ENCODE data around the gene SYNGAP1.
A peak's percentile ranks its signal among the peaks of the same experiment; 100 is the strongest.

Gene SYNGAP1

GRCh38 chr6:33417128-33417902 lies 2.5 kb upstream of the SYNGAP1 start:
- in situ Hi-C loops (cut with MboI; ENCODE audit: low pct_unique_long_range_greater_than_20kb, low sequenced_read_pairs, unreplicated experiment): no loop called here
- no peak for TF ChIP-seq CTCF (IDR thresholded peaks at IDR 0.05; ENCODE audit: extremely low read depth, insufficient read depth, missing control alignments)
- no peak for DNase-seq (ENCODE audit: low spot score)

DNA sequence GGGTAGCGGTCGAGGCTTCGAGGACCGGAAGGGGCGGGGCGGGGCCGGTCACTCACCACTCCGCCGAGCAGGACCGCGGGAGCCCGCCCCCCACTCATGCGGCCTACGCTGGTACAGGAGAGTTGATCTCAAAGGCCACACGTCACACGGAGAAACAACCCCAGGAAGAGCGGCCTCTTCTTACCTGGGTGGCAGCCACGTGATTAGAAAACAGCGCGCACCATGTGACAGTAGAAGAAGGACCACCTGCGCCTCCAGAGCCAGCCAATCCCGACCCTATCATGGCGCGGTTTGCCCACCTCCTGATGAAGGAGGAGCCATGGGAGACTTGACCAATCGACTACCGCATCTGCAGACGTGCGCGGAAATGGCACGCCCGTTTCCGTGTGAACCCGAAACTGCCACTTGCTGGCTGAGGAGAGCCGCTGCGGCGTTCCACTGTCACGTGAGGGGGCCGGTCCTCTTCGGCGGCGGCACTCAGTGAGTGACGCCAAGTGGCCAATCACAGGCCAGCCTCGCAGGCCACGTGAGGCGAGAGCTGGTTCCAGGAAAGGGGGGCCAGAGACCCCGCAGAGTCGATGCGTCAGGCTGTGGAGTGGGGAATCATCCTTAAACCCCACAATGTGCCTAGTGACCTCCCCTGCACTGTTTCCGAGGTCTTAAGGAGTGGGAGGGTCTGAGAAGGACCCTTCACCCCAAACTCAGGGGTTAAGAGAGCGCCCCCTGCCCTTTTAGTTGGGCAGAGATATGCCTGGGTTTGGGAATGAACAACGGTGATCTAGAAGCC lies 1.8 kb upstream of the SYNGAP1 start, which contains the start of gene CUTA:
Gene CUTA (minus strand): TSS at position 205 of the 787 bp plus-strand sequence. CDS start 107 bp downstream, at position 98.
- TF ChIP-seq CTCF (IDR thresholded peaks at IDR 0.05; ENCODE audit: extremely low read depth, insufficient read depth, missing control alignments): peak; percentile 40
- in situ Hi-C loops (cut with MboI; ENCODE audit: low pct_unique_long_range_greater_than_20kb, low sequenced_read_pairs, unreplicated experiment): no loop called here
- DNase-seq (ENCODE audit: low spot score): peak; percentile 95

DNA sequence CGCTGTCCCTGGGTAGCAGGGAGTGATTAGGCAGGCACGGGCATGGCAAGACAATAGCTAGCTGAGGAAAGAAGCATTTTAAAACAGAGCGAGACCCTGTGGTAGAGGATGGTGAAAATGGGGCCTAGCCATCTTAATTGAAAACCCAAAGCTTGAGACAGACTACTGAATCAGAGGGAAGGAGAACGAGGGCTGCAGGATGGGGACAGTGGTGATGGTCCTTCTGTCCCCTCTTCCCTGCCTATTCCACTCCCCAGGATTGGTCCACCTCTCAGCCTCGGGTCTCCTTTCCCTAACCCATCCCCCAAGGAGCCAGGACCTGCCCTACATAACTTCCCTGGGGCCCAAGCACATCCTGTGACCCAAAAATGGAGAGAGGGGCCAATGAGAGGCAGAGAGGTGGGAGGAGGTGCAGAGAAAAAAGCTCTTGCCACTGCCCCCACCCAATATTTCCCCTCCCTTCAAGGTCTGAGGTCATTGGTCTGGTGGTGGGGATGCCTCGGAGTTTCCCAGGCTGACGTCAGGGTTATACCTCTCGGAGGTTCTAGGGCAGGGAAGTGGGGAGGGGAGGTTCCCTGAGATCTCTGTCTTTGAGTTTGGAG lies 1.1 kb upstream of the SYNGAP1 start:
- DNase-seq (ENCODE audit: low spot score): peak; percentile 45
- in situ Hi-C loops (cut with MboI; ENCODE audit: low pct_unique_long_range_greater_than_20kb, low sequenced_read_pairs, unreplicated experiment): no loop called here
- TF ChIP-seq CTCF (IDR thresholded peaks at IDR 0.05; ENCODE audit: extremely low read depth, insufficient read depth, missing control alignments): no peak

DNA sequence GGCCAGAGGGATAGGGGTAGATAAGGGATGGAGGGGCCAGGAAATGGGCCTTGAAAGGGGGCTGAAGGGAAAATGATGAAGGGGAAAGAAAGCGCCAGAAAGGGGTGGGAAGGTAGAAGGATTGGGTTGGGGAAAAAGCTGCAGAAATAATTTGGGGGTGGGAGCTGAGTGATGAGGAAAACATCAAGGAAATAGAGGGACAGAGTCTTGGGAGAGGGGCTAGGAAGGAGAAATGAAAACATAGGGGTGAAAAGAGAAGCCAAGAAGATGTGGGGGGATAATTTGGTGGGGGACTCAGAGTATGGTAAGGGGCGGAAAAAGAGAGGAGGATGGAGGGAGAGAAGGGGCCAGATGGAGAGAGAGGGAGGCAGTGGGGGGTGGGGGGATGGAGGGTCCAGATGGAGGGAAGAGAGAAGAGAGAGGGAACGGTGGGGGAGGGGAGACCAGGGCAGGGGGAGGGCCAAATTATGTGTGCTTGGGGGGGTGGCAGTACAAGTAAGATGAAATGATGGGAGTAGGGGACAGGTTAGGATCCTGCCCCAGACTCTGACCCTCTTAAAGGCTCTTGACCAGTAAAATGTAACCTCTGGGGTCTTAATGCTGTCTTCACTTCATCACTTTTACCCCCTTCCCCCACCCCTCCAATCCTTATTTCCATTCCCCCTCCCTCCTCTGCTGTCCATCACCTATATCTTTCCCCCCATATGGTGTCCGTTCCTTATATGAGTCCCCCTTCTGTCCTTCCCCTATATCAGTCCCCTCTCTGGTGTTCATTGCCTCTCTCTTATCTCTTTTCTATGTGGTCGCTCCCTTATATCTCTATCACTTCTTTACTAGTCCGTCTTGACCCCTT lies 852 bp downstream of the SYNGAP1 start:
- no peak for DNase-seq (ENCODE audit: low spot score)
- TF ChIP-seq CTCF (IDR thresholded peaks at IDR 0.05; ENCODE audit: extremely low read depth, insufficient read depth, missing control alignments): no peak
- in situ Hi-C loops (cut with MboI; ENCODE audit: low pct_unique_long_range_greater_than_20kb, low sequenced_read_pairs, unreplicated experiment): no loop called here

DNA sequence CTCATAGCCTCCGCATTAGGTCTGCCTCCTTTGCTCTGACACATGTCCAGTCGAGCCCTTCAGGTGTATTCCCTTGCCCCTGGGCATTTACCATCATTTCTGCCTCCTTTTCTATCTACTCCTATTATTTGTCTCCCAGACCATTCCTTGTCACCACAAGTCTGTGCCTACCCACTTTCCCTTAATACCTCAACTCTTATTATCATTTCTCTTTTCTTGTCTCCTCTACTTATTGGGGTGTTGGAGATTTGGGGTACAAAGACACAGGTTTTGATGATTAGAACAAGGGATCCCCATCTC lies 1.4 kb downstream of the SYNGAP1 start:
- TF ChIP-seq CTCF (IDR thresholded peaks at IDR 0.05; ENCODE audit: extremely low read depth, insufficient read depth, missing control alignments): no peak

GRCh38 chr6:33423777-33424176 lies 3.9 kb downstream of the SYNGAP1 start:
- no peak for DNase-seq (ENCODE audit: low spot score)
- no peak for TF ChIP-seq CTCF (IDR thresholded peaks at IDR 0.05; ENCODE audit: extremely low read depth, insufficient read depth, missing control alignments)
- in situ Hi-C loops (cut with MboI; ENCODE audit: low pct_unique_long_range_greater_than_20kb, low sequenced_read_pairs, unreplicated experiment): no loop called here

More for the DNA sequence above, 1.4 kb downstream of the SYNGAP1 start:
- in situ Hi-C loops (cut with MboI; ENCODE audit: low pct_unique_long_range_greater_than_20kb, low sequenced_read_pairs, unreplicated experiment): no loop called here
- DNase-seq (ENCODE audit: low spot score): no peak

Measured in GM13977 (cell line).